ENCODE measurements around the gene SYNGR2. TPM values are rescaled to one million over a fixed set of nuclear protein-coding genes. Genes with fewer than 3 reads are reported as not detected.
A peak's percentile ranks its signal among the peaks of the same experiment; 100 is the strongest.
"Not testable (repeated sequence)": the region's sequence is repeated elsewhere in the genome, so short reads cannot be mapped to it uniquely, and the experiment has no call there.

Gene SYNGR2
- total and polyA plus RNA-seq, 2 donors (not counting 1 experiment from before 2014, with no cell fraction given): 15.5 to 23.8 TPM

DNA sequence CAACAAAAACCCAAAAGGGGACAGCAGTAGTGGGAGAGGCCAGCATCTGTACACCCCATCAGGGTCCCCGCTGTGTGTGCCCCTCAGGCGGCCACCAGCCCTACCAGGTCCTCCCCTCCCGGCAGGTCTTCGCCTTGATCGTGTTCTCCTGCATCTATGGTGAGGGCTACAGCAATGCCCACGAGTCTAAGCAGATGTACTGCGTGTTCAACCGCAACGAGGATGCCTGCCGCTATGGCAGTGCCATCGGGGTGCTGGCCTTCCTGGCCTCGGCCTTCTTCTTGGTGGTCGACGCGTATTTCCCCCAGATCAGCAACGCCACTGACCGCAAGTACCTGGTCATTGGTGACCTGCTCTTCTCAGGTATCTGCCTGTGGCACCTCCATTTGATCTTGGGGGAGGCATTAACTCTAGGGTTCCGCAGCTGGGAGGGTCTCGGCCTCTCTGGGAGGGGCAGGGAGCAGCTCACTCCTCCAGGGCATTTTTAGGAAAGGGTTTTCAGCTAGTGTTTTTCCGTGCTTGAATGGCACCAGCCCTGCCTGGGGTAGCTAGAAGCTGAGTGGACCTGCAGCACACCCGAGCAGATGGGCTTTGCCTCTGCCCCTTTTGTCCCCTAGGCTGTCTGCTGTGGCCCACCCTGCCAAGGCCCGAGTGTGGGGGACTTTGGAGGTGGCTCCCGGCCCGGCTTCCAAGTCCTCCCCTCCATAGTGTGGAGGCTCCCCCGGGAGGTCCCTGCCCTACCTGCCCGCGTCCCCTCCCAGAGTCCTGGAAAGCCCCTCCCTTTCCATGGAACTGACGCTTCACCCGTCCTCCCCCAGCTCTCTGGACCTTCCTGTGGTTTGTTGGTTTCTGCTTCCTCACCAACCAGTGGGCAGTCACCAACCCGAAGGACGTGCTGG is 2.6 kb downstream of the SYNGR2 start:
- Histone ChIP-seq H3K27me3 (ENCODE audit: control insufficient read depth, insufficient read depth, low read length) (no peaks in the 10 kb centered on the region), H4K20me1 (ENCODE audit: control insufficient read depth, extremely low read depth, insufficient read depth, low read length) (no peaks in the 10 kb centered on the region), H3K27ac (ENCODE audit: insufficient read depth, low read length) (no peak overlapping the region), H2AFZ (ENCODE audit: low read length) (no peak overlapping the region), H3K4me1 (ENCODE audit: control insufficient read depth, extremely low read depth, insufficient read depth, low read length) (peaks cover 8% of the 10 kb centered on the region), H3K4me3 (replicated peaks in 1 of 4; ENCODE audit: control extremely low read depth in 1 of 4, insufficient read depth in 1 of 4, low read depth in 3 of 4, low read length in 4 of 4) (no peak overlapping the region), H3K9ac (ENCODE audit: insufficient read depth, low read length) (no peak overlapping the region), H3K79me2 (ENCODE audit: control insufficient read depth, insufficient read depth, low read length) (no peaks in the 10 kb centered on the region), H3K36me3 (ENCODE audit: control insufficient read depth, insufficient read depth, low read length) (peaks cover 3% of the 10 kb centered on the region), H3K4me2 (ENCODE audit: extremely low read depth, insufficient read depth, low read length) (no peak overlapping the region), H3K9me3 (ENCODE audit: control insufficient read depth, insufficient read depth, low read depth, low read length) (no peaks in the 10 kb centered on the region)
- DNase-seq (ENCODE audit: low read depth in 2 of 2): no peak
- TF ChIP-seq, protein P1, sequence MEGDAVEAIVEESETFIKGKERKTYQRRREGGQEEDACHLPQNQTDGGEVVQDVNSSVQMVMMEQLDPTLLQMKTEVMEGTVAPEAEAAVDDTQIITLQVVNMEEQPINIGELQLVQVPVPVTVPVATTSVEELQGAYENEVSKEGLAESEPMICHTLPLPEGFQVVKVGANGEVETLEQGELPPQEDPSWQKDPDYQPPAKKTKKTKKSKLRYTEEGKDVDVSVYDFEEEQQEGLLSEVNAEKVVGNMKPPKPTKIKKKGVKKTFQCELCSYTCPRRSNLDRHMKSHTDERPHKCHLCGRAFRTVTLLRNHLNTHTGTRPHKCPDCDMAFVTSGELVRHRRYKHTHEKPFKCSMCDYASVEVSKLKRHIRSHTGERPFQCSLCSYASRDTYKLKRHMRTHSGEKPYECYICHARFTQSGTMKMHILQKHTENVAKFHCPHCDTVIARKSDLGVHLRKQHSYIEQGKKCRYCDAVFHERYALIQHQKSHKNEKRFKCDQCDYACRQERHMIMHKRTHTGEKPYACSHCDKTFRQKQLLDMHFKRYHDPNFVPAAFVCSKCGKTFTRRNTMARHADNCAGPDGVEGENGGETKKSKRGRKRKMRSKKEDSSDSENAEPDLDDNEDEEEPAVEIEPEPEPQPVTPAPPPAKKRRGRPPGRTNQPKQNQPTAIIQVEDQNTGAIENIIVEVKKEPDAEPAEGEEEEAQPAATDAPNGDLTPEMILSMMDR (conservative IDR thresholded peaks at IDR 0.05 in 1 of 2, IDR thresholded peaks at IDR 0.05 in 1 of 2; ENCODE audit: low read depth in 1 of 2, low read length in 2 of 2): no peak
- no peak for TF ChIP-seq EZH2 (IDR thresholded peaks at IDR 0.05; ENCODE audit: low read length, missing control alignments)

DNA sequence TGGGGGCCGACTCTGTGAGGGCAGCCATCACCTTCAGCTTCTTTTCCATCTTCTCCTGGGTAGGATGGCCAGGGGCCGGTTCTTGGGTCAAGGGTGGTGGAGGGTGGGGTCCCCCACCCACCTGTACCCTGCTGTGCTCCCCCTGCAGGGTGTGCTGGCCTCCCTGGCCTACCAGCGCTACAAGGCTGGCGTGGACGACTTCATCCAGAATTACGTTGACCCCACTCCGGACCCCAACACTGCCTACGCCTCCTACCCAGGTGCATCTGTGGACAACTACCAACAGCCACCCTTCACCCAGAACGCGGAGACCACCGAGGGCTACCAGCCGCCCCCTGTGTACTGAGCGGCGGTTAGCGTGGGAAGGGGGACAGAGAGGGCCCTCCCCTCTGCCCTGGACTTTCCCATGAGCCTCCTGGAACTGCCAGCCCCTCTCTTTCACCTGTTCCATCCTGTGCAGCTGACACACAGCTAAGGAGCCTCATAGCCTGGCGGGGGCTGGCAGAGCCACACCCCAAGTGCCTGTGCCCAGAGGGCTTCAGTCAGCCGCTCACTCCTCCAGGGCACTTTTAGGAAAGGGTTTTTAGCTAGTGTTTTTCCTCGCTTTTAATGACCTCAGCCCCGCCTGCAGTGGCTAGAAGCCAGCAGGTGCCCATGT is 3.3 kb downstream of the SYNGR2 start:
- H3K27ac ChIP-seq (ENCODE audit: insufficient read depth, low read length); H3K36me3 ChIP-seq (ENCODE audit: control insufficient read depth, insufficient read depth, low read length); H3K4me1 ChIP-seq (ENCODE audit: control insufficient read depth, extremely low read depth, insufficient read depth, low read length); H2AFZ ChIP-seq (ENCODE audit: low read length); H3K4me3 ChIP-seq (replicated peaks in 1 of 4; ENCODE audit: control extremely low read depth in 1 of 4, insufficient read depth in 1 of 4, low read depth in 3 of 4, low read length in 4 of 4); H3K79me2 ChIP-seq (ENCODE audit: control insufficient read depth, insufficient read depth, low read length); H3K9me3 ChIP-seq (ENCODE audit: control insufficient read depth, insufficient read depth, low read depth, low read length); H4K20me1 ChIP-seq (ENCODE audit: control insufficient read depth, extremely low read depth, insufficient read depth, low read length); H3K4me2 ChIP-seq (ENCODE audit: extremely low read depth, insufficient read depth, low read length); DNase-seq (ENCODE audit: low read depth in 2 of 2); H3K27me3 ChIP-seq (ENCODE audit: control insufficient read depth, insufficient read depth, low read length); H3K9ac ChIP-seq (ENCODE audit: insufficient read depth, low read length): not testable (repeated sequence)

DNA sequence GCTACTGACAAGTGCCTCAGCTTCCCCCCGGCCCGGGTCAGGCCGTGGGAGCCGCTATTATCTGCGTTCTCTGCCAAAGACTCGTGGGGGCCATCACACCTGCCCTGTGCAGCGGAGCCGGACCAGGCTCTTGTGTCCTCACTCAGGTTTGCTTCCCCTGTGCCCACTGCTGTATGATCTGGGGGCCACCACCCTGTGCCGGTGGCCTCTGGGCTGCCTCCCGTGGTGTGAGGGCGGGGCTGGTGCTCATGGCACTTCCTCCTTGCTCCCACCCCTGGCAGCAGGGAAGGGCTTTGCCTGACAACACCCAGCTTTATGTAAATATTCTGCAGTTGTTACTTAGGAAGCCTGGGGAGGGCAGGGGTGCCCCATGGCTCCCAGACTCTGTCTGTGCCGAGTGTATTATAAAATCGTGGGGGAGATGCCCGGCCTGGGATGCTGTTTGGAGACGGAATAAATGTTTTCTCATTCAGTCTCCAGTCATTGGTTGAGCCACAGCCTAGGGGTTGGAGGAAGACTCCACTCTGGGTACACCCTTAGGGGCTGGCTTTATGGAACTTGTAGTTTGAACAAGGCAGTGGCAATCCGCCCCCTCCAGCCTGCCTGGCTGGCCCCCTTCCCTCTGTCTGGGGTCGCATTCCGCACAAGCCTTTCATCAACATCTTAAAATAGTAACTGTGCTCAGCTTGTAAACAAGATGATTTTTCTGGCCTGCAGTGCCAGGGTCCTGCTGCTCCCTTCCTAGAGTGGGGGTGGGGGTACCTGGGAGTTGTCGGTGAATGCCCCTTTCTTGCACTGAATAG is 4.1 kb downstream of the SYNGR2 start:
- Histone ChIP-seq H3K4me2 (ENCODE audit: extremely low read depth, insufficient read depth, low read length) (peak overlapping the region; percentile 15), H3K27me3 (ENCODE audit: control insufficient read depth, insufficient read depth, low read length) (no peaks in the 10 kb centered on the region), H3K27ac (ENCODE audit: insufficient read depth, low read length) (no peak overlapping the region), H2AFZ (ENCODE audit: low read length) (no peak overlapping the region), H3K79me2 (ENCODE audit: control insufficient read depth, insufficient read depth, low read length) (no peaks in the 10 kb centered on the region), H4K20me1 (ENCODE audit: control insufficient read depth, extremely low read depth, insufficient read depth, low read length) (no peaks in the 10 kb centered on the region), H3K9ac (ENCODE audit: insufficient read depth, low read length) (no peak overlapping the region), H3K9me3 (ENCODE audit: control insufficient read depth, insufficient read depth, low read depth, low read length) (no peaks in the 10 kb centered on the region), H3K4me3 (replicated peaks in 1 of 4; ENCODE audit: control extremely low read depth in 1 of 4, insufficient read depth in 1 of 4, low read depth in 3 of 4, low read length in 4 of 4) (no peak overlapping the region), H3K36me3 (ENCODE audit: control insufficient read depth, insufficient read depth, low read length) (peaks cover 3% of the 10 kb centered on the region), H3K4me1 (ENCODE audit: control insufficient read depth, extremely low read depth, insufficient read depth, low read length) (peaks cover 8% of the 10 kb centered on the region)
- DNase-seq (ENCODE audit: low read depth in 2 of 2): no peak
- TF ChIP-seq, protein P1 (conservative IDR thresholded peaks at IDR 0.05 in 1 of 2, IDR thresholded peaks at IDR 0.05 in 1 of 2; ENCODE audit: low read depth in 1 of 2, low read length in 2 of 2): no peak
- no peak for TF ChIP-seq EZH2 (IDR thresholded peaks at IDR 0.05; ENCODE audit: low read length, missing control alignments)
